ENCODE measurements around the gene SLC35G6.
"Not testable (repeated sequence)": the region's sequence is repeated elsewhere in the genome, so short reads cannot be mapped to it uniquely, and the experiment has no call there.

The SLC35G6 gene

DNA sequence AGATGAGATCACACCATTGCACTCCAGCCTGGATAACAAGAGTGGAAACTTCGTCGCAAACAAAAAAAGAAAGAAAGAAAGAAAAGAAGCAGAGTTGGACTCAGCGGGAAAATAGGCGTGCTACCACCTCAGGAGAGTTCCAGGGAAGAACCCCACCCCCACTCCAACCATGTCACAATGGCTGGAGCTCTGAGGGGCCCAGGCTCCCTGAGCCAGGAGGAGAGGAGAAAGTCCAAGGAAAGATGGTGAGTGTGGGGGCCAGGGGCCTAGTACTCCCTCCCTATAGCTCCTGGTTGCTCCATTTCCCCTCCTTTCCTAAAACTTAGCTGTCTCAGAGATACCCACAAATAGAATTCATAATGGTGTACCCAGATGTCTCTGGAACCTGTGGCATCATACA, at the start of gene SLC35G6:
Gene SLC35G6, plus strand, starts transcription at position 172 of the 400 bp plus-strand sequence. Its CDS starts 71 bp downstream, at position 243.
- DNase-seq (ENCODE audit: low read depth) = not testable (repeated sequence)

DNA sequence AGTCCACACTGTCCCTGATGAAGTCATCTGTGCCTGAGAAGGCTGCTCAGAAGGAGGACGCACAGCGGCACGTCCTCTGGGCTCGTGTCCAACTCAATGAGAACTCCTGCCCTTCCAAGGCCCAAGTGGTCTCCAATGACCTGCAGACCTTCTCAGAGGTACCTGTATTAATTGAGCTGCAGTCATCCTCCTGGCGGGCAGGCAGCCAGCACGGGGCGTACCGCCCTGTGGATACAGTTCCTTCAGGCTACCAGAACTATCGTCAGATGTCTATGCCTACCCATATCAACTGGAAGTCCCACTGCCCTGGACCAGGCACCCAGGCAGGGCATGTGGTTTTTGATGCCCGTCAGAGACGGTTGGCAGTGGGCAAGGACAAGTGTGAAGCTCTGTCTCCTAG, 49.0 kb upstream of the SLC35G6 start:
- no peak for DNase-seq (ENCODE audit: low read depth)

GRCh38 chr17:7435676-7436555, 45.3 kb upstream of the SLC35G6 start:
- peak; percentile 36 for DNase-seq (ENCODE audit: low read depth)

DNA sequence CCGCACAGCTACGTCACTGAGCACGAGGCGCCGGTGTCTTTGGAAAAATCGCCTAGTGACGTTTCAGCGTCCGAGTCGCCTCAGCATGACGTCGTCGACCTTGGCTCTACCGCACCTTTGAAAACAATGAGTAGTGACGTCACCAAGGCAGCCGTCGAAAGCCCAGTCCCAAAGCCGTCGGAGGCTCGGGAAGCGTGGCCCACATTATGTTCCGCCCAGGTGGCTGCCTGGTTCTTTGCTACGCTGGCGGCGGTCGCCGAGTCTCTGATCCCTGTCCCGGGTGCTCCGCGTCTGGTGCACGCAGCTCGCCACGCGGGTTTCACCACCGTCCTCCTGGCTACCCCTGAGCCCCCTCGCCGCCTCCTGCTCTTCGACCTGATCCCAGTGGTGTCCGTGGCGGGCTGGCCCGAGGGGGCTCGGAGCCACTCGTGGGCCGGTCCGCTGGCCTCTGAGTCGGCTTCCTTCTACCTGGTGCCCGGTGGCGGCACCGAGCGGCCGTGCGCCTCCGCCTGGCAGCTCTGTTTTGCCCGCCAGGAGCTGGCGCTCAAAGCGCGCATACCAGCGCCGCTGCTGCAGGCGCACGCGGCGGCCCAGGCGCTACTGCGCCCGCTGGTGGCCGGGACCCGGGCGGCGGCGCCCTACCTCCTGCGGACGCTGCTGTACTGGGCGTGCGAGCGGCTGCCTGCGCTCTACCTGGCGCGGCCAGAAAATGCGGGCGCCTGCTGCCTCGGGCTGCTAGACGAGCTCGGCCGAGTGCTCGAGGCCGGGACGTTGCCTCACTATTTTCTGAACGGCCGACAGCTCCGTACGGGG, 44.5 kb upstream of the SLC35G6 start:
- peak; percentile 69 for DNase-seq (ENCODE audit: low read depth)

DNA sequence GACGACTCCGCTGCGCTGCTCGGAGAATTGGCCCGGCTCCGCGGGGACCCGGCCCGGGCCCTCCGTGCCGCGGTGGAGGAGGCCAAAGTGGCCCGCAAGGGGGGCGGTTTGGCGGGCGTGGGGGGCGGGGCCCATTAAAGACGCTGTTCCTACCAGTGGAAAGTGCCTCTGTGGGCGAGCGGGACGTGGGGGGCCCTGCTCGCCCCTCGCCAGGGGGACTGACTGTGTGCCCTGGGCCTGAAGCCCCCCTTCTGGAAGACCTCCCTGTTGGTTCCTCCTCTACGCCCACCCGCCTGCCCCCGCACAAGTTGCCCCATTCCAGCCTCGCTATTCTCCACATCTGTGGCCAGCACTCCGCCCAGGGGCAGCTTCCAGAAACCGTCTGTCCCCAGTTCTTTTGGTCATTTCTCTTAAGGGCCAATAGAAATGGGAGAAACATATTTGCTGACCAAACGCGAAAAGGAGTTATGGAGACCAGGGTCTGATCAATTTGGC, 43.8 kb upstream of the SLC35G6 start:
- no peak for DNase-seq (ENCODE audit: low read depth)

- DNase-seq (ENCODE audit: low read depth) = peak; percentile 49
Measured at GRCh38 chr17:7437950-7438614, 43.2 kb upstream of the SLC35G6 start.

GRCh38 chr17:7438656-7439460, 42.4 kb upstream of the SLC35G6 start:
- no peak for DNase-seq (ENCODE audit: low read depth)

GRCh38 chr17:7439462-7440112, 41.7 kb upstream of the SLC35G6 start, which contains the start of gene FGF11:
FGF11 (plus strand) TSS chr17:7439512; CDS start chr17:7439621, 109 bp downstream.
- DNase-seq (ENCODE audit: low read depth) = no peak

DNA sequence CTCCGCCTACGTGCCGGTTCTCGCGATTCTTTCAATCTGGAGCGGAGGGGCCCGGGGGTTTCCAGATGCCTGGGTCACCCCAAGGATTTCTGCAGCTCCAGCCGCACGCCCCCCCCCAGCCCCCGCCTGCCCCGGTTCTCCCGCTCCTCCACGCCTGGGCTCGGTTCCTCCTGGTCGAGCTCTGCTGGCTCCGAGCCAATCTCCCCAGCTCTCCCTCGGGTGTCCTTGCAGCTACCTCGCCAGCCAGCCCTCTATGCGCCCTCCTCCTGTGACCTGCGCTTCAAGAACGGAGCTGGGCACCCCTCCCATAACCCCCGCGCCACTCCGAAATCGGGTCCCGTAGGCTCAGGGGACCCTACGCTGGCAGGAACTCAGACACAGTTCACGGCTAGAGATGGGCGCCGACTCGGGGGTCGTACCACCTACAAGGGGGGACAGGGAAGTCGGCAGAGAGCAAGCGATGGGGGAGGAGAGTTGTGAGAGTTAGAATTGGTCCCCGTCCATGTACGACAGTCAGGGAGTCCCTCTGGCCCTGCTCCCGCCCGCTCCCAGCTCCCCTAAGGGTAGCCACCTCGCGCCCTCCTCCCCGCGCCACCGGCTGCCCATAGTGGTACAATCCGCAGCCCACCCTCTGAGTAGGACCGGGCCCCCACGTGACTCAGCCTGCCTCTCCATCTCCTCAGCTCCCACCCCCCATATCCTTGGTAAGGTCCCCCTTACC, 41.0 kb upstream of the SLC35G6 start:
- no peak for DNase-seq (ENCODE audit: low read depth)

DNA sequence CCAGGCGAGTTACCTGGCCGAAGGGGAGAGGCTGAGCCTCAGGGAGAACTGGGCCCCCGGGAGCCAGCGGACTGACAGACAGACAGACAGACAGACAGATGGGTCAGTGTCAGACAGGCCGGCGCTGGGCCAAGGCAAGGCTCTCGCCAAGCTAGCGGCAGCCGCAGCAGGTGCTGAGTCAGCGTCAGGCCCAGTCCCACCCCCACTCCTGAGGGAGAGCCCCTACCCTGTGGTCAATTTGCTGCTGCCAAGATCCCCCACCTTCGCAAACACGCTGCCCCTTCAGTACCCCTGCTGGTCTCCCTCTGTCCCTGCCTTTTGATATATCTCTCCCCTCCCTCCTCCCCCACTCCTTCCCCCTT, 40.4 kb upstream of the SLC35G6 start:
- no peak for DNase-seq (ENCODE audit: low read depth)

DNA sequence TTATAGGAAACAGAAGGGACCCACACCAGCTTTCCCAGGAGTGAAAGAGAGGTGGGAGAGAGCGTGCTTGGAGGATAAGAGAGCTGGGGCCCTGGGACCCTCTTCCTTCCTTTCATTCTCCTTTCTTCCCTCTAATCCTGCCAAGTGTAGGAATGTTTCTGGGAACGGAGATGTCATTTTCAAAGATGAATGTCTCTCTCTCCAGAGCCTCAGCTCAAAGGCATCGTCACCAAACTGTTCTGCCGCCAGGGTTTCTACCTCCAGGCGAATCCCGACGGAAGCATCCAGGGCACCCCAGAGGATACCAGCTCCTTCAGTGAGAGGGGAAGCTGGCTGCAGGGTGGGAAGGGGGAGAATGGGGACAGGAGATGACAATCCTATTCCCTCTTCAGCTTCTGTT, 40.0 kb upstream of the SLC35G6 start:
- no peak for DNase-seq (ENCODE audit: low read depth)

- no peak for DNase-seq (ENCODE audit: low read depth)
Measured at GRCh38 chr17:7442142-7442541, 39.1 kb upstream of the SLC35G6 start.

GRCh38 chr17:7443499-7444485, 37.5 kb upstream of the SLC35G6 start:
- no peak for DNase-seq (ENCODE audit: low read depth)

DNA sequence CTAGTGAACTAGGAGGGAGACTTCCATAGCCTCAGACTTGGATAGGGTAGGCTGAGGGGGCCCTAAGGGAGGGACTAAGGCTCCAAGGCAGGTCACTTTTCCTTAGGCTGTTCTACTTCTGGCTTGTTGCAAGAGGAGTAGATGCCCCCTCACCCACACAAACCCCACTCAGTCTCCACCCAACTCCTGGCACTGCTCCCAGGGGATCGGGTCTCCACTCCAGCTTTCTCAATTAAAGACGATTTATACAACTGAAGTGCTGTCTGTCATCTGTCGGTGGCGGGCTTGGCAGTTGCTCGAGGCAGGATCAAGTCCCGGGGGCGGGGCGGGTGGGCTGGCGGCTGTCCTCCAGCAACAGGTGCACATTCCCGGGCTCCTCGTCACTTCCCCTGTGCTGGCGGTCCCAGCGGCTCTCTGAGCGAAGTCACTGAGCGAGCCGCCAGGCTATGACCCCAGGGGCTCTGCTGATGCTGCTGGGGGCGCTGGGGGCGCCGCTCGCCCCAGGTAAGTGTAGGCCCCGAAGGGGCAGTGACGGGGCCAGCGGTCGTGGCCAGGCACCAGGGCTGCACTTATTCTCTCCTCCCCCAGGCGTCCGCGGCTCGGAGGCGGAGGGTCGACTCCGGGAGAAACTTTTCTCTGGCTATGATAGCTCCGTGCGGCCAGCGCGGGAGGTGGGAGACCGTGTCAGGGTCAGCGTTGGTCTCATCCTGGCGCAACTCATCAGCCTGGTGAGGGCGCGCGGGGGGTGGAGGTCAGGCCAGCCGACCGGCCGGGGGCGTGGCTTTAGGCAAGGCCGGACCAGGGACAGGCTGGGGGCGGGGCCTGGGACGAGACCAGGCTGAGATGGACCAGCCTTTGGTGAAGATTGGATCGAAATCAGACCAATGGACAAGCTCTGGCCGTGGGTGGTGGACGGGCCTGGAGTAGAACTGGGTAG, 36.3 kb upstream of the SLC35G6 start, which contains the start of gene CHRNB1:
Gene CHRNB1, plus strand, starts transcription at position 380 of the 937 bp plus-strand sequence. Its CDS starts 67 bp downstream, at position 447.
- no peak for DNase-seq (ENCODE audit: low read depth)

- DNase-seq (ENCODE audit: low read depth) = no peak
Measured at GRCh38 chr17:7445619-7445968, 35.7 kb upstream of the SLC35G6 start.

DNA sequence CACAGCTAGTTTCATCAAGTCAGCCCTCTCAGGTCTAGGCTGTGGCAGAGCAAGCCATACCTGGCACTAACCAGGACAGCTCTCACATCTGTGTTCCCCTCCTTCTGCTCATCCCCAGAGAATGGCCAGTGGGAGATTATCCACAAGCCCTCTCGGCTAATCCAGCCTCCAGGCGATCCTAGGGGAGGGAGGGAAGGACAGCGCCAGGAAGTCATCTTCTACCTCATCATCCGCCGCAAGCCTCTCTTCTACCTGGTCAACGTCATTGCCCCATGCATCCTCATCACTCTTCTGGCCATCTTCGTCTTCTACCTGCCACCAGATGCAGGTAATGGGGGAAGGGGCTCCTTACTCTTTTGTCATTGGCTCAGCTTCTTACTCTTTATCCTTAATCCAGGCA, 32.8 kb upstream of the SLC35G6 start:
- DNase-seq (ENCODE audit: low read depth) = no peak

DNA sequence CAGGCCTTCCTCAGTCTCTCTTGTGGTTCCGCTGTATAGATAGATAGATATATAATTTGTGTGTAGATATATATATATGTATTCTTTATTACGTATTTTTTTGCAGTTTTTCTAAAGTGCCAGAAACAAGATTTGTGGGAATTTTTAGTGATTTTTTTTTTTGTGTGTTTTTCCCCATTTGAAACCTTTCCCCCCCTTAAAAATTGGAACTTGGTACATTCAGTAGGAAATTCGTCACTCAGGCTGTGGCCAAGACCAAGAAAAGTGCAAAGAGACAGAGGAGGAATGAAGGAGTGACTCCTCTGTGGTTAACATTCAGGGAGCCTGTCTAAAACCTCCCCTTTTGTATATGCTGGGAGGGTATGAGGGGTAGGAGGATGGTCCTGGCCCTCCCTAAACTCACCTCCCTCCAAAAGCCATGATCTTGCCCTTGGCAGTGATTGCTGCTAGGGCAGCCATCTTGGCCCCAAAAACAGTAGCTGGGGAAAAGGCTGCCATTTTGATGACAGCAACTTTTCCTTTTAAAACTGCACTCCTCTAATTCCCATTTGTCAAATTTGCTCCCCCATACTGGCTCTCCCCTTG, 21.2 kb upstream of the SLC35G6 start:
- DNase-seq (ENCODE audit: low read depth) = no peak
